Left hindlimb (tissue), 1 donor: ENCODE results near the gene AIFM3.
A peak's percentile ranks its signal among the peaks of the same experiment; 100 is the strongest.
"Not testable (repeated sequence)": the region's sequence is repeated elsewhere in the genome, so short reads cannot be mapped to it uniquely, and the experiment has no call there.

Source experiments
- DNase-seq: peaks from one replicate; pipeline ENCODE4 v3.0.0-alpha.2; 2018

Gene AIFM3

DNA sequence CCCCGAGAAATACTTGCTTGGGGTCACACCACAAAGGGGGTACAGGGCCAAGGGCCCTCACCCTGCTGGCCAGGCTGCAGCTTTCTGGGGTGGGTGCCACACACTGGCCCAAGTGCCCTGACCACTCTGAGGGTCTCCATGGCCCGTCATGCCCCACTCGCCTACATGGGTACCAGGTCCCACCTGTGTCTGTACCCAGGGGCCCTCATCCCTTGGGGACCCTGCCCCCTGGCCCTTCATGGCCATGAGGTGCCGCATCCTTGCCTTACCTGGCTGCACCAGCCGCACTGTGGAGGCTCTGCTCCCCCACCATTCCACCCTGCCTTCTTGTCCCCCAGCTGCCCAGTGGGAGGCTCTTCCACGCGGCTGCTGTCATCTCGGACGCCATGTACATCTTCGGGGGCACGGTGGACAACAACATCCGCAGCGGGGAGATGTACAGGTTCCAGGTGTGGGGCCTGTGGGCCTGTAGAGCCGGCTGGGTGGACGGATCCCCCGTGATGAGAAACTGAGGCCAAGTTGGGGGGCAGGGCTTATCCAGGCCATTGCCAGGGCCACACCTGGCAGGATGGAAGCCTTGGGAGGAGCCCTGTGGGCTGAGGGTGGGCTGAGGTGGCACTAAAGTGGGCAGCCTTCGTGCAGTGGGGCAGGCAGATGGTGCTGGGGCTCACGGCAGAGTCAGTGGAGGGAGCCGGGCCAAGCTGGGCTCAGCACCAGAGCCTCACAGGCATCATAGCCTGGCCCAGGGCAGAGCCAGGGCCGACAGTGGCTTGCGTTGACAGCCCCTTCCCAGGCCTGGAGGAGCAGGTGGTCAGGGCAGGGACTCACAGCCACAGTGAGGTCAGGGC lies 25.6 kb downstream of the AIFM3 start:
- DNase-seq: no peak

DNA sequence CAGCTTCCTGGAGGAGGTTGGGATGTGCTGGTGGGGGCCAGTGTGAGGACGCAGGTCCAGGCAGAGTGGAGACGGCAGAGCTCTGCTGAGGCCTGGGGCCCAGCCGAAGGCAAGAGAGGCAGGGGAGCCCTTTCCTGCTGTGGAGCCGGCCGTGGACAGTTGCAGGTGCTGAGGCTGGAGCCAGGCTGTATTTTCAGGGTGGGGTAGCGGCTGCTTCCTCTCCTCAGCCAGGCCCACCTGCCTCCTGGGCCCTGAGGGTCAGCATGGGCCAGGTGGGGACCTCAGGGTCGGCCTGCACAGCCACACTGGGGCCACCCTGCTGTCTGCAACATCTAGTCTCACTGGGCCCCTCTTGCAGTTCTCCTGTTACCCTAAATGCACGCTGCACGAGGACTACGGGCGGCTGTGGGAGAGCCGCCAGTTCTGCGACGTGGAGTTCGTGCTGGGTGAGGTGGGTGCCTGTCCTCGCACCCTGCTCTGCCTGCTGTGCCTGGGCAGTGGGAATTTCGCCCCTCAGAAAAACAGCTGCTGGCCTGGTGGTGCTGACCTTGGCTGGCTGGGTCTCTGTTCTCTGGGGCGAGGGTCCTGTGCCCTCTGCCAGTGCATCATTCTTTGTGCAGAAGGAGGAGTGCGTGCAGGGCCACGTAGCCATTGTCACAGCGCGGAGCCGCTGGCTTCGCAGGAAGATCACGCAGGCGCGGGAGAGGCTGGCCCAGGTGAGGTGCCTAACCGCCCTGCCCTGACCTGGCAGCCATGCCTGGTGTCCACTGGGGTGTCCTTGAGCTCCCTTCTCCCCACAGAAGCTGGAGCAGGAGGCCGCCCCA lies 26.5 kb downstream of the AIFM3 start:
- no peak for DNase-seq

DNA sequence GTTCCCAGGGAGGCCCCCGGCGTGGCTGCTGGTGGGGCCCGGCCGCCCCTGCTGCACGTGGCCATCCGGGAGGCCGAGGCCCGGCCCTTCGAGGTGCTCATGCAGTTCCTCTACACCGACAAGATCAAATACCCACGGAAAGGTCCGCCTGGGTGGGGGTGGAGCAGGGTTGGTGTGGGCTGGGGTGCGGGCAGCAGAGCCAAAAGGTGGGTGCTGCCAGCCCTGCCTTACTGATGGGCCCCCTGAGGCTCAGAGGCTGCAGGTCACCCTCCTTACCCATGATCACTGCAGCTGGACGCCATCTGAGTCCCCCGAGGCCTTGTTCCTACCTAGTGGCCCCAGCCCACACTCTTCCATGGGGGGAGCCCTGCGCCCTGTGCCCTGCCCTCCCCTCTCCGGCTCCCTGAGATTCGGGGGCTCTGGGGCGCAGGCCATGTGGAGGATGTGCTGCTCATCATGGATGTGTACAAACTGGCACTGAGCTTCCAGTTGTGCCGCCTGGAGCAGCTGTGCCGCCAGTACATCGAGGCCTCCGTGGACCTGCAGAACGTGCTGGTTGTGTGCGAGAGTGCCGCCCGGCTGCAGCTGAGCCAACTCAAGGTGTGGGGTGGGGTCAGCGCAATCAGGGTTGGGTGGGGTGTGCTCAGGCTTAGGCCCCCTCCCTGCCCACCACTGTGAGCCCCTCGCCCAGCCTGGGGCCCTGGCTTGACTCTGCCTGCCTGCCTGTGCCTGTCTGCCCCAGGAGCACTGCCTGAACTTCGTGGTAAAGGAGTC lies 27.3 kb downstream of the AIFM3 start:
- no peak for DNase-seq

DNA sequence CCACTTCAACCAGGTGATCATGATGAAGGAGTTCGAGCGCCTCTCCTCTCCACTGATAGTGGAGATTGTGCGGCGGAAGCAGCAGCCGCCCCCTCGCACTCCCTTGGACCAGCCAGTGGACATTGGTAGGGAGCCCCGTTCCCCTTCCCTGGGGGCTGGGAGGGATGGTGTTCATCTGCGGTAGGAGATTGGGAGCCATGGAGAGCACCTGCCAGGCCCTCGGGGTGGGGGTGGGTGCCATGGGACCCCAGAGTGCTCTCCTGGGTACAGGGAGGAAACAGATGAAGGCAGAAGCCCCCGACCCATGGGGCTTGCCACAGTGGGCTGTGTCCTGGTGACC lies 27.8 kb downstream of the AIFM3 start:
- DNase-seq: no peak

DNA sequence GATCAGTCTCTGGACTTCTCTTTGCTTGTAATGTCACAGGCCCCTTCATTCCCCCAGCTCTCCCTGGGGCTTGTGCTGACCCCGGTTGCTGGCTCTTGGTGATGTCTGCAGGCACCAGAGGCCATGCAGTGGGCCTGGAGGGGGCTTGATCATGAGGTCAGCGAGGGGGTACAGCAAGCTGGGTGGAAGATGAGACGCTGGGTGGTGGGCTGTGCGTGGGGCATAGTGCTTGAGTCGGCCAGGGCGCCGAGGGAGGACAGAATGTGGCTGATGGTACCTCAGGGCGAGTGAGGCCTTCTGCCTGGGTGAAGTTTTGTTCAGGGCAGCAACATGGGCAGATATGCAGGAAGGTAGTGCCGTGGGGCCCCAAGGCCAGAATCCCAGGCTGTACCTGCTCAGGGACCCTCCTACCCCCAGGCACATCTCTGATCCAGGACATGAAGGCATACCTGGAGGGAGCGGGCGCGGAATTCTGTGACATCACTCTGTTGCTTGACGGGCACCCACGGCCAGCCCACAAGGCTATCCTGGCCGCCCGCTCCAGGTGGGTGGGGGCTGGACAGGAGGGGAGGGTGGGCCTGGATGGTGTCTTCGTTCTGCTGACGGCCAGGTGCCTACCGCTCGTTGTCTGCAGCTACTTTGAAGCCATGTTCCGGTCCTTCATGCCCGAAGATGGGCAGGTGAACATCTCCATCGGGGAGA lies 28.4 kb downstream of the AIFM3 start:
- DNase-seq: no peak

DNA sequence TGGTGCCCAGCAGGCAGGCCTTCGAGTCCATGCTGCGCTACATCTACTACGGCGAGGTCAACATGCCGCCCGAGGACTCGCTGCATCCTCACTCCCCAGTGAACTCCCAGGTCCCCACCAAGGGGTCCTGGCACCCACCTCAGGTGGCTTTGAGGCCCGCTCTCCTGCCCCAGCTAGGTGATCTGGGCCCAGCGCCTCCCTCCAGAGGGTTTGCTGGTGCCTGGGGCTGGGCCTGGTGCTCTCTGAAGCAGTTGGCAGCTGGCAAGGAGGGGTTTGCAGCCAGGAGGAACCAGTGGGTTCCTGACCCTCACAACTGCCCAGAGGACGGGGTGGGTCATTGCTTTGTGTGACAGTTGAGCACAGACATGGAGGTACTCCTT lies 29.0 kb downstream of the AIFM3 start:
- DNase-seq: no peak

DNA sequence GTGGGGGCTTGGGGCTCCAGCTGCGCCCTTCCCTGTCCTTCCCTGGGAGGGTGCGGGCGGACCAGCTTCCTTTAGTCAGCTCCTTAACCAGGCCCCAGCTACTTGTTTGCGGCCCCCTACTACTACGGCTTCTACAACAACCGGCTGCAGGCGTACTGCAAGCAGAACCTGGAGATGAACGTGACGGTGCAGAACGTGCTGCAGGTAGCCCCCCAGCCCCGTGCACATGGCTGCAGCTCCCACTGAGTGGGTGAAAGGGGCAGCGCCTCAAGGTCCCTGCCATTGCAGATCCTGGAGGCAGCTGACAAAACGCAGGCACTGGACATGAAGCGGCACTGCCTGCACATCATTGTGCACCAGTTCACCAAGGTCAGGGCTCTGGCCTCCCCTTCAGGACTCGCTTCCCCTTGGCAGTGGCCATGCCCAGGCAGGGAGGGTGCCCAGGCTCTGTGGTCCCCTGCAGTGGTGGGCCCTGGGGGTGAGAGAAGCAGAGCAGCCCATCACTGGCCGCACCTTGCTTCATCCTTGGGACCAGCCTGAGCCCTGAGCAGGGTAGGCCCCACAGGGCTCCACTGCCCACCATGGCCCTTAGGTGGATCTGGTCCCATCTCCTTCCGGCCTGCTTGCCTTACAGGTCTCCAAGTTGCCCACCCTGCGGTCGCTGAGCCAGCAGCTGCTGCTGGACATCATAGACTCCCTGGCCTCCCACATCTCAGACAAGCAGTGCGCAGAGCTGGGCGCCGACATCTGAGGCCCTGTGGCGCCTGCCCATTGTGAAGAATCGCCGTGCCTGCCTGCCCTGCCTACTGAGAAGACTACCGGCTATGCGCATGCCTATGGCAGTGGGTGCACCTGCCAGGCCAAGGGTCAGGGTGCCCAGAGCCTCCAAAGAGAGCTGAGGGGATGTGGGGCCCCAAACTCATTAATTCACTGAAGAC lies 29.8 kb downstream of the AIFM3 start:
- DNase-seq: no peak

DNA sequence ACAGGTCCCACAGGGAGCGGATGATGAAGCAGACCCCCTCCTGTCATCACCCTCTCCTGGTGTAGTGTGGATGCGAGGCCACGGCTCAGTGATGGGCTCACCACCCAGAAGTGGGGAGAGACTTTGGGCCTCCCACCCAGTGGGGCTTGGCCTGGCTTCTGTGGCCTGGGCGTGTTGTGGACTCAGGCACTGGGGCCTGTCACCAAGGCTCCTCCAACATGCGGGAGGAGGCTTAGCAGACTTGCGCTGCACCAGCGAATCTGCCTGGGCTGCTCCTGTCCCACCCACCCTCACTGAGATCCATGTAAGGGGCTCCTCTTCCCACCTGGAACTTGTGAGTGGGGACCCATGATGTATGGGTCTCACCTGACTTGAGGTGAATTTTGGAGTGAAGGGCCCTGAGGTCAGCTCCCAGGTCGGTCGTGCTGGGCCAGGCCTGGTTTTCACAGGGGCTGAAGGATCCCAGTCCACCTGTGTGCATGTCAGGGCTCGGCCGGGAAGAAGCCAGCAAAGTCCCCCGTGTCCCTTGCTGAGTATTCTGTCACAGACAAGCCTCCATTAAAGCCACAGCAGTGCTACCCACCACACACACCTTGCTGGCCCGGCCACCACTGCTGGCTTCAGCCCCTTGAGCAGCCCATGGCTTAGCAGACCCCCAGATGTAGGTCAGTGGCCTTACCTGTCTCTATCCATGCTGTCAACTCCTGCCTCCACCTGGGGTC lies 30.6 kb downstream of the AIFM3 start:
- DNase-seq: no peak

DNA sequence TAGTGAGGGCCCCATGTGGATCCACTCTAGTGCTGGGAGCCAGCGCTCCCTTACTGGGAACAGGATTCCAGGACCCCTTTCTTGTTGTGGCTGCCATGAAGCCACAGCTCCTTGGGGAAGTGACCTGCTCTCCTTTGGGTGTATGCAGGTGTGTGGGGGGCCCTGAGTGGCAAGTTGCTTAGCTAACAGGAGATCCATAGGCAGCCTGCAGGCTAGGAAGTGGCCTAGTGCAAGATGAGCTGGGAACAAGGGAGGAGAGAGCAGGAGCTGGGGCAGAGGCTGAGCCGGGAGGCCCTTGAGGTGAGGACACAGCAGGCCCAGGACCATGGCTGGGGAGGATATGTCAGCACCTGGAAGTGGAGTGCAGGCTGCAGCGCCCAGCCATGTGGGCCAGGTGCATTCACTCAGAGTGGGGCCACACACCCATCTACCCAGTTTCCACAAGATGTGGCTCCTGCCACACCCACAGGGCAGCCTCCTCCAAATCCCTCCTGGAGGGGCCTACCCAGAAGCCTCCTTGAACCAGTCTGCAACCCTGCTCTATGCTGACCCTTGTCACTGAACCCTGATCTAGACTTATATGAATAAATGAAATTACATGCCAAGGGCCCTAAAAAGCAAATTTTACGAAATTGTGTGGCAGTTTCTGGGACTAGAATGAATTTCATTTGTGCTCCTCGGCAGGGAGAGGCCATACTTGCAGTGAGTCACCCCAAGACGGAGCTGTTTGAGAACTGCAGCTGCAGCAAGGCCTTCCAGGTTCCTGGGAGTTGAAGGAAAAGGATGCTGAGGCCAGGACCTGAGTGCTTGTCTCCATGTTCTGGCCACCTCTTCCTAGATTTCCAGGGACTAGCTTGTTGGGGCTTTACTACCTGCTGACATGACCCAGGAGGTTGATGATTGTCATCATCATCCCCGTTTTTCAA lies 31.6 kb downstream of the AIFM3 start:
- DNase-seq: no peak

DNA sequence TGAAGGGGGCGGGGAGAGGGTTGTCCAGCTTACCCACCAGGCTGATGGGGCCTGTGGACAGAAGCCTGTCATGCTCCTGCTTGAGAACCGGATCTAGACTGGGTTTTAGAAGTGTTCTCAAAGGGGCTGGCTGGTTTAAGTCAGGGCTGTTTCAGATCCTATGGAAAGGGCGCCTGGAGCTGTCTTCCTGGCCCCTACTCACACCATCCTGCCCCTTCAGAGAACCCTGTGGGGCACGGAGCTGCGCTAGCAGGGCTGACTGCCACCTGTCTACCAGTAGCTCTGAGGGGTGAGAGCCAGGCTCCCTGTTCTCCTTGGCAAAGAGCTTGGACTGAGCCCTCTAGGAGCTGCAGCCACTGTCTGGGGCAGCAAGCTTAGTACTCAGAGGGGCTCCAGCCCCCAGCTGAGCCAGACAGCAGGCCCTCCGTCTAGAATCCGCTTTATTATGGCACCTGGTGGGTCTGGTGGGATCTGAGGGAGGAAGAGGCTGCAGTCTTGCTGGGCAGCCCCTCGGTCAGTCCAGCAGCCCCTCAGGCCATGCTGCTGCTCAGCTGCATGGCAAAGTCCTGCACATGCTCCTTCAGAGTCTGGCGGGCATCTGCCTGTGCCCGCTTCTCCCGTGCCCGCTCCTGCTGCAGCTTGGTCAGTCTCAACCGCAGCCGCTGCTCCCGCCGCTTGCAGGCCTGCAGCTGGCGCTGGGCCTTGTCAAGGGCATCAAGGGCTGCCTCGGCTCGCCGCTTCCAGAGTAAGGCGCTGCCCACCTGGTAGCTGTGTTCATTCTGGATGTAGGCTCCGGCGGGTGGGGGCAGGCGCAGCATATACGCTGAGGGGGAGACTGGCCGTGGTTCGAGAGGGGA lies 32.5 kb downstream of the AIFM3 start:
- no peak for DNase-seq

DNA sequence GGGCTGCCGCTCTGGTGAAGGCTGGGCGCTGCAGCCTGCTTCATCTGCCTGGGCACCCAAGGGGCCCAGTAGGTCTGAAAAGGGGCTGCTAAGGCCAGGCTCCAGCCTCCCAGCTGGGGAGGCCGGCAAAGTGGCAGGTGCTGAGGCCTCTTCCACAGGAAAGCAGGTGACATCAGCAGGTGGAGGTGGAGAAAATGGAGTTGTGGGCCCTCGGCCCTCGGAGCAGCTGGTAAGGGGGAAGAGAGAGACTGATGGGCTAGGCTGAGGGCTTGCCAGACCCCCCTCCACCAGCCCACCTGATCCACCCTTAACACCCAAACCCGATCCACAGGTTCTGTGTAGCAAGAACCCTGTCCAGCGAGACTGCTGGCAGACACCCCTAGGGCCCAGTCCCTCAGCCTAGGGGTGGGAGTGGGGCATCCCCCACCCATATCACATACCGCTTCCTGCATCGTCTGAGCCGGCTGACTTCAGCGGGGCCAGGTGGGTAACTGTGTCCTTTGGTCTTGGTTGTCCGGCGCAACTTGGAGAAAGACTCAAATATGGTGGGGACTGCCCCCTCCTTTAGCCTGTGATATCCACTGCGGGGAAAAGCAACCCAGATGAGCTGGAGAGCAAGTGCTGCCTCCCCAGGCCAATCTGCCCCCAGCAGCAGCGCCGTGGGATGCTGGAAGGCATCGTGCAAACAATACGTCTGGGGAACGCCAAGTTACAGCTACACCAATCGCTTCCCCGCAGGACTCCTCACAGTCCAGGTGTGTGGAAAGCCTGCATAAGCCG lies 33.3 kb downstream of the AIFM3 start:
- no peak for DNase-seq

DNA sequence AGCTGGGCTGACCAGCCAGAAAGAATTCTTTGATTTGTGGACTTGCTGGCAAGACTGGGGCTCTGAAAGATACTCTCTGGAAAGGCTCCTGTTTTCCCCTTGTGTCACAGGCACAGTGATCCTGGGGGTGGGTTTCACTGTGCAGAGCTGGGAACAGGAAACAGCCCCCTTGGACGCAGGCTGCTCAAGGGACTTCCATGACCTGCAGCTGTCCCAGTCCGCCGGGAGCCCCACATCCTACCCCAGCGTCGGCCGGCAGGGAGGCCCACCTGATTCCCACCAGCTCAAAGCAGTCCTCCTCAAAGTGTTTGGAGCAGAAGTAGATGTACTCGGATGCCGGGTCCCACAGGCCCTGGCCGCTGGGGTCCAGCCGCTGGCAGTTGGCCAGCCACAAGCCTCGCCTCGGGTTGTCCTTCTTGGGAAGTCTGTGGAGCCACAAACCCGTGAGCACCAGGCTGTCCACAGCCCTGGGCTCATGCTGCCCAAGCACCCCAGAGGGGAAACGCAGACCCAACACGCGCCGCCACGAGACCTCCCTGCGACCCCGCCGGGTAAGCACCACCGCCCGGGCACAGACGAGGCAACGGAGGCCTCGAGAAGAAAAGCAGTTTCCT lies 34.0 kb downstream of the AIFM3 start:
- no peak for DNase-seq

DNA sequence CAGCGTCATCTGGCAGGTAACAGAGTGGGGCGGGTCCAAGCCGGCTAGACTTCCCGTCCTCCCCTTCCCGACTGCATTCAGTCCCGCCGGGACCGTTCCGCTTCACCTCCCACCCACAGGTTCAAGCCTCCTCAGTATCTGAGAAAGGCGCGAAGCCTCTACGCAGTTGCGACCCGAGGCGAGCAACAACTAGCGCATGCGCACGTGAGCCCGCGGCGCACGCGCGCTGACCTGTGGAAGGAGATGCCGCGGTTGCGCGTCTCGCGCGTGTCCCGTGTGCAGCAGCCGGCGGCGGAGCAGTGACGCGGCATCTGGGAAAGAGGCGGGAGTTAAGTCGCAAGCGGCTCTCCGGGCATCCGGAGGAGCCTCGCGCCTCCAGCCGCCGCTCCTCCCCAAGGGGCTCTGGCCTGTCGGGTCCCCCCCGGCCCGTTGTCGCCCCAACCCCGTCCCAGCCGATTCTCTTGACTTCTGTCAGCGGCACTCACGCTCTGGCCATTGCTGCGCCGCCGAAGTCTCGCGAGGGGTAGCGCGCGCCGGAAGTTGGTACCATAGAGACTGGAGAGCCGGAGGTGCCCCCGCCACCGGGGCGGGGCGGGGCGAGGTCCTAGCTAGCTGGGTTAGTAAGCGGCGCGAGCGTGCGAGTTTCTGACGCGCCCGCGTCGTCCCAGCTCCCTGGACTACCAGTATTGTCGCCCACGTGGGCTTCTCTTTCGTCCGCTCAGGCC lies 34.7 kb downstream of the AIFM3 start, which contains the start of gene THAP7:
Gene THAP7 (minus strand): TSS at position 518 of the 725 bp plus-strand sequence. CDS start 207 bp downstream, at position 311.
- DNase-seq: peak; percentile 97

DNA sequence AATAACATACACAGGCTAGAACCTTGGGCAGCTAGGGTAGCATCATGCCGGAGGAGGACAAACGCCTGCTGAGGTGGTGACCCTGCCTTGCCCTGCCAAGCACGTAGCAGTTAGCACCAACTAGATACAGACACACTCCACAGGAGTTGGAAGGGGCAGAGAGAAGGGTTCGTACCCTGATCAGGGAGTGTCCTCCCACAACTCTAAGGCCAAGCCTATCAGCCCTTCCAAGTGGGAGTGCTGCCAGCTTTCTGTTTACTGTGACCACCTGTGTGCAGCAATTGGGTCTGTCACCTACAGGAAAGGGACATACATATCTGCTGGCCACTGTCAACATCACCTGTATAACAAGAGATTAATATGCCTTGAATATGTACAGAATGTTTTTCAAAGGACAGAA lies 36.7 kb downstream of the AIFM3 start:
- peak; percentile 27 for DNase-seq

DNA sequence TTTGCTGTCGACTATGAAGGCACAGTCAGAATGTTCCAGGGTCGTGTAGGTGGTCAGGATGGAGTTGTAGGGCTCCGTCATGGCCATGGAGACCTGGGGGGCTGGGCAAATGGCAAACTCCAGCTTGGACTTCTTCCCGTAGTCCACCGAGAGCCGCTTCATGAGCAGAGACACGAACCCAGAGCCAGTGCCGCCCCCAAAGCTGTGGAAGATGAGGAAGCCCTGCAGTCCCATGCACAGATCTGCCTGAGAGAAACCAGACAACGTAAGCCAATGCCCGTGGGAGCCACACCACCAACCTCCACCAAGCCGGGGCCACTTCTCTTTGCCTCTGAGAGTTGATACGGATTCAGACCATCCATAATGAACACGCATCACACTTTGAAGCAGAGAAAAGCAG lies 42.2 kb downstream of the AIFM3 start:
- DNase-seq: not testable (repeated sequence)

DNA sequence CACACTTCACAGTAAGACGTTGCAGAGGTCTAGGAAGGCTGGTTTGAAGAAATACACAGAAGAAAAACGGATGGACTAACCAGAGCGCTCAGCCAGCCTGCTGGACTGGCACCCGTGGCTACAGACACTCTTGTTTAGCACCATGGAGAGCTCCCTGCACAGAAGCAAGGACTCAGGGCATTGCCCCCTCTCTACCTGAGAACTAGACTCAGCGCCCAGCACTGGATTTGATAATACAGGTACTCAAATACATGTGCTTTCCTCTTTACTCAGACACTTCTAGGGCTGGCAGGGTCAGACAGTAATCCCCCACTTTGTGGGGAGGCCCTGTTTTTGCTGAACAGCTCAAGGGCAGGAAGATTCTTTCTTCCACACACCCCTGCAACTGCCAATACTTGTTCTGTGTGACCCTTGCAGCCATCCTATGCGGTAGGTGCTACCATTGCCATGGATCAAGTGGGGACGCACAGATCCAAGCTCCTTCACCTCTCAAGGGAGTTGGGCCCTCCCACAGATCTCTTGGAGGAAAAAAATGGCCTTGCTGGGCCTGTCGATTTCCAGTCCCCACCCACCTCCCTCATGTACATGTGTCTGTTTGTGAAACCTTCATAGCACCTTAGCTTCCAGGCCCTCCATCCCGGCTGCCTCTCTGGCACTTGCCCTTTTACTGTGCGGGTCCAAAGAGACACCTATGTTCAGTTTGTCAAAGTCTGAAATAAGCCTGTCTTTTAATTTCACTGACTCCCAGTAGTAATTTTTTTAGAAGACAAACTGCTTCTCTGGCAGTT lies 42.8 kb downstream of the AIFM3 start:
- no peak for DNase-seq
